Esophagus muscularis mucosa (tissue), 4 donors: ENCODE data around the gene CFAP68. TPM values are rescaled to one million over a fixed set of nuclear protein-coding genes. Genes with fewer than 3 reads are reported as not detected.

Experiments used
- DNase-seq: peaks from one replicate; pipeline ENCODE4 v3.0.0-alpha.2; 2017; ENCODE audit errors: extremely low spot score
- H3K27ac ChIP-seq, 4 donors: fragments of 200-600 bp; sonication (generic); replicated peaks in 1 of 4; 1 replicate in 3 of 4; 2 replicates in 1 of 4; pipeline ENCODE4 v1.5.1; 2016 to 2019; ENCODE audit warnings: mild to moderate bottlenecking in 1 of 4
- H3K27me3 ChIP-seq, 4 donors: fragments of 200-600 bp; sonication (generic); one replicate each; pipeline versions ENCODE4 v1.5.1 to v1.6.0; 2016 to 2019
- H3K36me3 ChIP-seq, 4 donors: fragments of 200-600 bp; sonication (generic); one replicate each; pipeline ENCODE4 v1.5.1; 2016 to 2019
- H3K4me1 ChIP-seq, 4 donors: fragments of 200-600 bp; sonication (generic); one replicate each; pipeline ENCODE4 v1.5.1; 2016 to 2019
- H3K4me3 ChIP-seq, 4 donors: fragments of 200-600 bp; sonication (generic); 1 replicate in 2 of 4; 2 replicates in 2 of 4; pipeline ENCODE4 v1.5.1; 2016 to 2019; ENCODE audit warnings: mild to moderate bottlenecking in 4 of 4, moderate library complexity in 1 of 4
- H3K9me3 ChIP-seq, 4 donors: fragments of 200-600 bp; sonication (generic); 1 replicate in 3 of 4; 2 replicates in 1 of 4; pipeline ENCODE4 v1.5.1; 2016 to 2019
- EP300 ChIP-seq: sonication (generic); formaldehyde crosslinking; IDR thresholded peaks from one replicate; pipeline ENCODE4 v1.6.1; 2017; ENCODE audit warnings: antibody characterized with exemption
- POLR2A ChIP-seq: fragments of 450-650 bp; IDR thresholded peaks from one replicate; pipeline ENCODE4 v1.6.1; 2017; ENCODE audit warnings: antibody characterized with exemption, moderate library complexity, mild to moderate bottlenecking, low read depth
- POLR2AphosphoS5 ChIP-seq, 2 donors: sonication (generic); formaldehyde crosslinking; IDR thresholded peaks; one replicate each; pipeline ENCODE4 v1.6.1; 2017; ENCODE audit warnings: antibody characterized with exemption in 2 of 2
- WGBS: methylation state at CpG from one replicate; pipeline ENCODE4 v1.1.5; 2018; 5-methylcytosine and 5-hydroxymethylcytosine counted together
- intact Hi-C: fragments of 100-400 bp; cut with DNase I; formaldehyde crosslinking; loops from one replicate; pipeline ENCODE4 v1.15.1; 2023
- total RNA-seq, 4 donors: library from RNA; depleted of rRNA; stranded (reverse); fragments of >200 nt; gene quantifications; one replicate each; pipeline versions ENCODE4 v1.1.0 to v1.2.1, GENCODE V29; 2016
- TF ChIP-seq, protein P1 (sequence below), 3 experiments: fragments of 200-600 bp in 2 of 3; fragments of 450-650 bp in 1 of 3; sonication (generic) in 2 of 3; IDR thresholded peaks; one replicate each; pipeline ENCODE4 v1.5.1; 2017 to 2019; ENCODE audit warnings: antibody characterized with exemption in 3 of 3, mild to moderate bottlenecking in 2 of 3, moderate library complexity in 1 of 3

The CFAP68 gene
- total RNA-seq, 4 donors from 2014 or later: 8.7 to 21.7 (median 19.9) TPM

DNA sequence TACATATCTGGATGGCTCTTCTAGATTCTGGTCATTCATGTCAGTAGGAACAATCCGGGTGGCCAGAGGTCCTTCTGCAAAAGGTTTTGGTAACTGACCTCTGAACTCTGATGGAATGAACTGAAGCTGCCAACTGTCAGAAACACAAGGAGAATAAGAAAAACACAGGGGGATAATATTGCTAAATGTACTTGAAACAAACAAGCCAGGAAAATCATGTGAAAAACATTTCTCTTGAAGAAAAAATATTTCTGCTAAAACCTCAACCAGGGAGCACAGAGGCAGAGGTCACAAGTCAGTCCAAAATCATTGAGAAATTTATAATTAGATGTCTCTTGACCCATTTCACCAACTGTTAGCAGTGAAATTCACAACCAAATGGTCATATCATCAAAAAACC lies 43.2 kb upstream of the CFAP68 start:
- no peak for TF ChIP-seq POLR2AphosphoS5 (IDR thresholded peaks at IDR 0.05)
- TF ChIP-seq POLR2A: no peak
- TF ChIP-seq, protein P1, sequence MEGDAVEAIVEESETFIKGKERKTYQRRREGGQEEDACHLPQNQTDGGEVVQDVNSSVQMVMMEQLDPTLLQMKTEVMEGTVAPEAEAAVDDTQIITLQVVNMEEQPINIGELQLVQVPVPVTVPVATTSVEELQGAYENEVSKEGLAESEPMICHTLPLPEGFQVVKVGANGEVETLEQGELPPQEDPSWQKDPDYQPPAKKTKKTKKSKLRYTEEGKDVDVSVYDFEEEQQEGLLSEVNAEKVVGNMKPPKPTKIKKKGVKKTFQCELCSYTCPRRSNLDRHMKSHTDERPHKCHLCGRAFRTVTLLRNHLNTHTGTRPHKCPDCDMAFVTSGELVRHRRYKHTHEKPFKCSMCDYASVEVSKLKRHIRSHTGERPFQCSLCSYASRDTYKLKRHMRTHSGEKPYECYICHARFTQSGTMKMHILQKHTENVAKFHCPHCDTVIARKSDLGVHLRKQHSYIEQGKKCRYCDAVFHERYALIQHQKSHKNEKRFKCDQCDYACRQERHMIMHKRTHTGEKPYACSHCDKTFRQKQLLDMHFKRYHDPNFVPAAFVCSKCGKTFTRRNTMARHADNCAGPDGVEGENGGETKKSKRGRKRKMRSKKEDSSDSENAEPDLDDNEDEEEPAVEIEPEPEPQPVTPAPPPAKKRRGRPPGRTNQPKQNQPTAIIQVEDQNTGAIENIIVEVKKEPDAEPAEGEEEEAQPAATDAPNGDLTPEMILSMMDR (IDR thresholded peaks at IDR 0.05): no peak
- TF ChIP-seq EP300: no peak
- H3K9me3 ChIP-seq: no peaks in the 10 kb centered on the region
- peaks cover 0 to 5% (median under 1%) of the 10 kb centered on the region in 4 donors for H3K4me1 ChIP-seq
- no peak for DNase-seq
- no peaks in the 10 kb centered on the region for H3K27me3 ChIP-seq
- no peak overlapping the region for H3K4me3 ChIP-seq
- peaks cover 16 to 65% (median 51%) of the 10 kb centered on the region in 4 donors for H3K36me3 ChIP-seq
- 88% methylated on average over 1 of the region's 1 CpG for WGBS
- no peak overlapping the region for H3K27ac ChIP-seq
- intact Hi-C loops: no loop called here

DNA sequence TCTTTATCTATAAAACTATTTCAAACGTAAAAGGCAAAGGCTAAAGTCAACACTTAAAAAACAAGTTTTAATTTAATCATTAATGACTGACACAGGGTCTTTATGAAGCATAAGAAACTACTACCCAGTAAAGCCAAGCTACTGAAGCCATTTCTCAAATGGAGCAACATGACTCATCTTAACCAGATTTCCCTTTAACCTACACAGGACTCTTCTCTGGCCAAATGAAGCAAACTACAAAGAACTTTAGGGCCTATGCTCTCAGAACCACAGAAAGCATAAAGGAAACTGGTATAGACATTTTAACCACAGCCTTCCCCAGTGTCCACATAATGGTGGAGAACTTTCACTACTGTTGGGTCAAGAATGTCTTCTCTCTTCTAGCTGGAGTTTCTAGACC lies 42.6 kb upstream of the CFAP68 start:
- Histone ChIP-seq H3K4me3 (no peak overlapping the region), H3K9me3 (no peaks in the 10 kb centered on the region), H3K27ac (no peak overlapping the region), H3K4me1 (peaks cover 0 to 11% (median 3%) of the 10 kb centered on the region in 4 donors), H3K27me3 (no peaks in the 10 kb centered on the region), H3K36me3 (peaks cover 16 to 60% (median 49%) of the 10 kb centered on the region in 4 donors)
- TF ChIP-seq EP300: no peak
- no peak for TF ChIP-seq POLR2AphosphoS5 (IDR thresholded peaks at IDR 0.05)
- TF ChIP-seq, protein P1 (IDR thresholded peaks at IDR 0.05): no peak
- TF ChIP-seq POLR2A: no peak
- WGBS: 94% methylated on average over 1 of the region's 1 CpG
- intact Hi-C loops: no loop called here
- no peak for DNase-seq

DNA sequence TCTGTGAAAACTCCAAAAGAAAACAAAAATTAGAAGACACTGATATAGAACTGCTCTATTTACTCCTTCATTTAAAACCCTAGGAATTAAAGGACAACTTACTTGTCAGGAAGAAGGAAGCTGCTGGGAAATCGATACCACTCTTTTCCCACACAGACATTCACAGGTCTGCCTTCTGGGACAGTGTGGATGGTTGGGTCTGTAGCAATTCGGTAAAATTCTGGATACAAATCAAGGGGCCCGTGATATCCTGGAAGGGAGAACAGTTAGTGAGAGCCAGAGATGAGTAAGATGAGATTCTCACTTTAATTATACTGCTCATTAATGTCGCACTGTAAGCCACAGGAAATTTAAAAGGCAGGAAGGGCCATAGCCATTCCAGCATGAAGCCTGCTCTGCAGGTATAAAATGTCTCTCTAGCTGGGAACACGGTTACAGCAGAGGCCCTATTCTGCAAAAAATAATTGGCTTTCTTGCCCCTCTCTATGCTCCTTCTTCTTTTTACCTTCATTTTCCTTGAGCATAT lies 41.9 kb upstream of the CFAP68 start:
- intact Hi-C loops: no loop called here
- Histone ChIP-seq H3K27me3 (no peaks in the 10 kb centered on the region), H3K36me3 (peaks cover 16 to 59% (median 49%) of the 10 kb centered on the region in 4 donors), H3K4me1 (peaks cover 0 to 12% (median 3%) of the 10 kb centered on the region in 4 donors), H3K4me3 (no peak overlapping the region), H3K27ac (no peak overlapping the region), H3K9me3 (no peaks in the 10 kb centered on the region)
- TF ChIP-seq POLR2A (no peak), POLR2AphosphoS5 (IDR thresholded peaks at IDR 0.05) (no peak), EP300 (no peak)
- TF ChIP-seq, protein P1 (IDR thresholded peaks at IDR 0.05): no peak
- DNase-seq: no peak
- 95% methylated on average over 5 of the region's 5 CpGs for WGBS

DNA sequence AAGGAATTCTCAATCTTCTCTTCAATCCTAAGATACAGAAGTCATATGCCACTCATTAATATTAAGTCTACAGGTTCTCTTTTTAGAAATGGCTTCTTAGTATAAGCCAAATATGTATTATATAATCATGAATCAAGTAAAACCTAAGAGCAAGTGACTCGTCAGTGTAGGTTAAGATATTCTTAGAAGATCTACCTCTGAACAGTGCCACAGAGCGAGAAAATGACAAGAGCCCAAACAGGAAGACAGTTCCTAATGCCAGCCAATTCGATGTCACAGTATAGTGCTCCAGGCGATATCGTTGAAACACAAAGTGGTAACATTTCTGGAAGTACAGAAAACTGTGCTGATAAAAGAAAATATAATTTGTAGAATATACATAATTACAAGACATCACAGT lies 41.3 kb upstream of the CFAP68 start:
- H3K27ac ChIP-seq: no peak overlapping the region
- intact Hi-C loops: no loop called here
- 89% methylated on average over 5 of the region's 5 CpGs for WGBS
- H3K36me3 ChIP-seq: peaks cover 16 to 65% (median 51%) of the 10 kb centered on the region in 4 donors
- TF ChIP-seq POLR2A (no peak), POLR2AphosphoS5 (IDR thresholded peaks at IDR 0.05) (no peak), EP300 (no peak)
- TF ChIP-seq, protein P1 (IDR thresholded peaks at IDR 0.05): no peak
- no peaks in the 10 kb centered on the region for H3K27me3 ChIP-seq
- no peak for DNase-seq
- H3K4me1 ChIP-seq: peaks cover 0 to 12% (median 3%) of the 10 kb centered on the region in 4 donors
- no peaks in the 10 kb centered on the region for H3K9me3 ChIP-seq
- no peak overlapping the region for H3K4me3 ChIP-seq

DNA sequence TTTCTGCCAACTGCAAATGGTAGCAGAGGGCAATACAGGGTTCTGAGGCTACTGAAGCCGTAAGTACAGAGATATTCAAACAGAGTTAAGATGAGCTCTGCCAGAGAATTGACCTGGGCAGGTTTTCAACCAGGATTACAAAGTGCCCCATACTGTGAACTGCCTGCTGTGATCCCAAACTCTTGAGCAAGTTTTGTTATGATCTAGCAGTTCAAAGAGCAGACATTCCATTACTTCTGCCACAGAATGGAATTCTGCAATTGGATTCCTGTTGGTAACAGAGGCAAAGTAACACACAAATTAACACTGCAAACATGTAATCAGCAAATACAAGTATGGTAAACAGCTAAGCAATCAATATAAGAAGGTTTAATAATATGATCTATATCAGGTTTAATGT lies 39.2 kb upstream of the CFAP68 start:
- peaks cover 0 to 12% (median 3%) of the 10 kb centered on the region in 4 donors for H3K4me1 ChIP-seq
- 81% methylated on average over 1 of the region's 1 CpG for WGBS
- H3K27me3 ChIP-seq: no peaks in the 10 kb centered on the region
- H3K4me3 ChIP-seq: no peak overlapping the region
- TF ChIP-seq, protein P1 (IDR thresholded peaks at IDR 0.05): no peak
- TF ChIP-seq POLR2AphosphoS5 (IDR thresholded peaks at IDR 0.05): no peak
- TF ChIP-seq POLR2A: no peak
- no peak for TF ChIP-seq EP300
- intact Hi-C loops: loop anchor here (5.0 kb wide), 3 partner anchors 63 to 253 kb away; partner anchors contain the start of gene SIK2
- DNase-seq: no peak
- no peak overlapping the region for H3K27ac ChIP-seq
- peaks cover 20 to 72% (median 57%) of the 10 kb centered on the region in 4 donors for H3K36me3 ChIP-seq
- H3K9me3 ChIP-seq: no peaks in the 10 kb centered on the region
